H7 (cell line): ENCODE results near the gene GREB1. TPM values are rescaled to one million over a fixed set of nuclear protein-coding genes. Genes with fewer than 3 reads are reported as not detected.

Experiments used
- DNase-seq: peaks from one replicate; pipeline ENCODE4 v3.0.0; 2012
- H3K27me3 ChIP-seq: 2 replicates; pipeline ENCODE4 v1.6.0; 2011; ENCODE audit warnings: mild to moderate bottlenecking, low read length; ENCODE audit not compliant: control insufficient read depth, insufficient read depth
- H3K36me3 ChIP-seq: replicated peaks from 2 replicates; pipeline ENCODE4 v1.5.1; 2011; ENCODE audit warnings: low read length; ENCODE audit not compliant: control insufficient read depth, insufficient read depth
- H3K4me3 ChIP-seq: 2 replicates; pipeline ENCODE4 v1.5.1; 2011; ENCODE audit warnings: low read depth, mild to moderate bottlenecking, control low read depth, low read length, moderate library complexity; ENCODE audit not compliant: insufficient read depth
- total RNA-seq: library from RNA; depleted of rRNA; stranded (reverse); fragments of >200 nt; shearing (Covaris generic); gene quantifications from 2 replicates; pipeline ENCODE4 v1.2.3, GENCODE V29; 2014

The GREB1 gene
- total RNA-seq, 1 experiment from 2014 or later: 17.3 TPM

DNA sequence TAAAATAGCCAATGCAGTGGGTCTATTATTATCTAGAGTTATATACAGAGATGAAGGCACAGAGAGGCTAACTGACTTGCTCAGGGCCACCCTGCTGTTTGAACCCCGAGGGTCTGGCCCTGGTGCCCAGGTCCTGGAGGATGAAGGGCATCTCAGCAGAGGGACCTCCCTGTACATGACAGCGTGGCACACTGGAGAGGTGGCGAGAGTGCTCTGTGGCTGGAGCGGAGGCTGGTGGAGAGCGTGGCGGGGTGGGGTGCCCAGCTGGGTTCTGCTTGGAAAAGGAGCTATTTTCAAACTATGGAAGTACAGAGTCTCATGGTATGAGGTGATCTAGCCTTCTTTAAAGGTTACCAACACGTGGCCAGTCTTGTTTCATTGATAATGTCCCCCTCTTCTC, 35.8 kb downstream of the GREB1 start:
- no peaks in the 10 kb centered on the region for H3K27me3 ChIP-seq
- peak; percentile 13 for DNase-seq
- no peak overlapping the region for H3K4me3 ChIP-seq
- H3K36me3 ChIP-seq: no peaks in the 10 kb centered on the region

DNA sequence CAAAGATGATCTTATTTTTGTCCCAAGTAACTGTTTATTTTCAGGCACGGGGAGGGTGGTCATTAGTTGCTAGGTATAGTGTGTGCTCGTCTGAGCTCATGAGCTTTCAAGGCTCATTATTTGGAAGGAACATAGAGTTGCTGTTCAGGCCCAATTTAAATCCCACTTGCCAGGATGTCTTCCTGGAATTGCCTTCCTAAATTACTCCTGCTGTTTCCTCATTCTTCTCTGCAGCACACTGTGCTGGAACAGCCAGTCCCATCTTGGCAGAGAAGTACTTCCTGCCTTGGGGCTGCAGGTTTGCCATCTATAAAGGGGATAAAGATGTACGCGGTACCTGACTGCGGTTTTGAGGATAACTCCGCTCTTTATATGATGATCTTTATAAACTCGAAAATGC, 37.3 kb downstream of the GREB1 start:
- Histone ChIP-seq H3K36me3 (no peaks in the 10 kb centered on the region), H3K27me3 (no peaks in the 10 kb centered on the region)

DNA sequence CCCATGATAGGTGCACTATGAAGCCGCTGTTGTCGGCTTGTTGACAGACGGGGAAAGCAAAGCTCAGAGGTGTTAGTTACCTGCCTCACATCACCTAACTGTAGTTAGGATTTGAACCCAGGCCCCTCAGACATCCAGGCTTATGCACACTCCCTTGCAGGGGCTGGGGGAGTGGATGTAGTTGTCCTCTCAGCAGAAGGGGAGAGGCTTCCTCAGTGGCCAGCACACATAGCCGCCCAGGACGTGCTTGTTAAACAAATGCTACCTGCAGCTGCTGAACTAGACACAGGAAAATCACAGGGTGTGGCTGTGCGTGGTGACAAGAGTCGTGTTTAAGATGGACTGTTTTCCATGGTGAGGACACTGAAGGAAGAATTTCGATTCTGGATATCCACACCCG, 39.2 kb downstream of the GREB1 start:
- Histone ChIP-seq H3K27me3 (no peaks in the 10 kb centered on the region), H3K36me3 (no peaks in the 10 kb centered on the region), H3K4me3 (no peak overlapping the region)
- no peak for DNase-seq

More for the DNA sequence above, 37.3 kb downstream of the GREB1 start:
- H3K4me3 ChIP-seq: no peak overlapping the region
- no peak for DNase-seq

DNA sequence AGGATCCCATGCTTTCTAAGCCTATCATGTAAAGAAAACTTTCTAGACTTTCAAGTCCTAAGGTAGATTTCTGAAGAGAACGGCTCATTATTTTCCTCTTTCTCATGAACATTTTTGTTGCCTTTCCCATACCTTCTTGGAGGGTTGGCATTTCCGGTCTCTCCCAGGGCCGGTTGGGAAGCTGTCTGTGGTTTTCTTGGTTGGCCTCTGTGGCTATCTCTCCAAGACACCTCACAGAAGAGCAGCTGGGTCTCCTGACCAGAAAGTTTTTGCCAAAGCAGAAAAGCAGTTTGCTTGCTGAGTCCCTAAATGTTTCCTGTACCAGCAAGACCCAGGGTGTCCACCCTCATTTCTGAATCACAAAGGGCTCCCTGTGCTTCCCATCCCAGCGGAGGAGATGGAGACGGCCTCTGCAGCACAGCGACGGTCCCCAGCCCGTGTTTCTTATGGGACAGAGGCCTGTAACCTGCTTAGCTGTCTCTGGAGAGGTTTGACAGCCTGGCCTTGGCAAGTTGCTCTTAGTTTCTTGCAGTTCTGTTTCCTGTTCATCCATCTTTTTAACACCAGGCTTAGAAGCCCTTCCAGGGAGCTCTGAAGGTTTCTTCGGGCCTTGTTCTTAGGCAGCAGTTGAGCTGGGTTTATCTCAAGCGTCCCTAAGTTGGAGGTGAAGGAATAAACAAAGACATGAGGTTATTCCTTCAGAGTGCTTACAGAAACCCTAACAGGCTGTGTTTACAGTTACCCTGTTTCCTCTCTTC, 39.8 kb downstream of the GREB1 start:
- Histone ChIP-seq H3K27me3 (no peaks in the 10 kb centered on the region), H3K36me3 (no peaks in the 10 kb centered on the region), H3K4me3 (no peak overlapping the region)
- DNase-seq: peak; percentile 79

DNA sequence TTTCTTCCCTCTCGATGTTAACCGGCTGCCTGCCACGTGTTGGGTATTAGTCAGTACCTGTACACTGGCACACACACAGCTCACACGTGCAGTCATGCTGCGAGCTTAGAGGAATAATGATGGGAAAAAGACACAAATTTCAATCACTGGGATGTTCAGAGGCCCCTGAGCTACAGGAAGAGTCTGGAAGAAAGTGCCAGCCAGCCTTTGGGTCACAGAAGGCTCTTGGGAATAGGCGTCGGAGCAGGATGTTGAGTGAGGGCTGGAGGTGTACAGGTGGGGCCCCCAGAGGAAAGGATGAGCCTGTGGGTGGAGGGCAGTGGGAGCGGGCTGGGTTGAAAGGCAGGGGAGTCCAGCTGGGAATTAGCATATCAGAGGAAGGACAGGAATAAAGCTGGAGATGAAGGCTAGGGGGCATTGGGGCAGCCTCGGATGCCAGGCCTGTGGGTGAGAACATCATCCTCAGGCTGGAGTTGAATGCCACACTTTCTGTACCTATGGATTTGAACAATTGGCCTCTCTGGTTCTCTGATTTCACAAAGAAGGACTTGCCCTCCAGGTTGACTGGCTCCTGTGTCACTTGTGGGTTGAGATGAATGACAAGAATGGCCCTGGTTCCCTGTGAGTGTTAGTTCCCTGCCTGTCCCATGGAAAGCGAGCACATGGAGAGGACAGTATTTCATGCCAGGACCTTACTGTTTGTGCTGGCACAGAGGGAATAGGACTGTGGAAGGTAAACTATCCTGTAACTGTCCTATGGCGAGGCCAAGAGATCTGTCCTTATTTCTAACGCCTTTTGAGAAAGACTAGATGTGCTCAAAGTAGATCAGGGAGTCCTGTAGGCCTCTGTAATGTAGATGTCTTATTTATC, 40.6 kb downstream of the GREB1 start:
- Histone ChIP-seq H3K4me3 (no peak overlapping the region), H3K27me3 (no peaks in the 10 kb centered on the region), H3K36me3 (no peaks in the 10 kb centered on the region)

DNA sequence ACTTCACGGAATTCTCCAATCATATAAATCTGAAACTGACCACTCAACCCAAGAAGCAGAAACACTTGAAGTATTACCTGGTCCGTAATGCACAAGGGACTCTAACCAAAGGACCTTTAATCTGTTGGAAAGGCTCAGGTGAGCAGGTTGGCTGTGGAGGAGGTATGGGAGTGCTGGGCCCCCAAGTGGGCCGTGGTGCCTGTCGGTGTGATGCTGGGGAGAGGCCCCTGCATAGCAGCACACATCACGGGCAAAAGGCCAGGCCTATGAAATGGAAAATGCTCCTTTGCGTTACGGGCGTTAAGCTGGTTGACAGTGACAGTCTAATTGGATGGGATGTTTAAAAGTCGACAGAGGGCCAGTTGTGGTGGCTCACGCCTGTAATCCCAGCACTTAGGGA, 42.6 kb downstream of the GREB1 start:
- Histone ChIP-seq H3K4me3 (no peak overlapping the region), H3K36me3 (peaks cover 2% of the 10 kb centered on the region), H3K27me3 (no peaks in the 10 kb centered on the region)
- DNase-seq: peak; percentile 6

More for the DNA sequence above, 40.6 kb downstream of the GREB1 start:
- DNase-seq: no peak

DNA sequence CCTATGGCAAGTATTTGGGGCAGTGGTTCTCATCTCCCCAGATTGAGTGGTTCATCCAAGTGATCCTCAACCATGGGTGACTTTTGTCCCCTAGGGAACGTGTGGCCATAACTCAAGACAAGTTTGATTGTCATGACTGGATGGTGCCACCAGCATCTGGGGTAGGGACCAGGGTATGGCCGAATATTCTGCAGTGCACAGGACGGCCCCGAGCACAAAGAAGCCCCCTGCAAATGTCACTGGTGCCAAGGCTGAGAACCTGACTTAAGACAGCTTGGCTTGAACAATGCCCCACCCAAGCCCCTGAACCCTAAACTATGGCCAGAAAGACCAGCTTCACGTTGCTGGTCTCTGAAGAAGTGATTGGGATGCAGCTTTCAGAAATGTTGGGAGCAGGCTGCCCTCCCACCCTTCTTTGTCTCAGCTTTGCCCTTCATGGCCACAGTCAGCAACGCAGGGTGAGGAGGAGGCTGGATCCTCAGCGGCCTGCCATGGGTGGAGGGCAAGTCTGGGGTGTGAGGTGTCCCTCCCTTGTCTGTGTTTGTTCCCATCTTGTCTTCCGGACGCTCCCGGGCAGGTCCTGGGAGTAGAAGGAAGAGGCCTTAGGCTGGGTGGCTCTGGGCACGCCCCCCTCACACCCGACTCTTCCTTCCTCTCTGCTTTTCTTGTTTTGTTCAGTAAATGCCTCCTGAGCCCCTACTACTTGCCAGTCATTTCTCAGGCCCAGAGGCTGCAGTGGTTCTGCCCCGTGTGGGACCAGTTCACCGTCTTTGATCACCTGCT, 43.4 kb downstream of the GREB1 start:
- H3K27me3 ChIP-seq: no peaks in the 10 kb centered on the region
- peak; percentile 27 for DNase-seq
- peaks cover 2% of the 10 kb centered on the region for H3K36me3 ChIP-seq
- H3K4me3 ChIP-seq: no peak overlapping the region

DNA sequence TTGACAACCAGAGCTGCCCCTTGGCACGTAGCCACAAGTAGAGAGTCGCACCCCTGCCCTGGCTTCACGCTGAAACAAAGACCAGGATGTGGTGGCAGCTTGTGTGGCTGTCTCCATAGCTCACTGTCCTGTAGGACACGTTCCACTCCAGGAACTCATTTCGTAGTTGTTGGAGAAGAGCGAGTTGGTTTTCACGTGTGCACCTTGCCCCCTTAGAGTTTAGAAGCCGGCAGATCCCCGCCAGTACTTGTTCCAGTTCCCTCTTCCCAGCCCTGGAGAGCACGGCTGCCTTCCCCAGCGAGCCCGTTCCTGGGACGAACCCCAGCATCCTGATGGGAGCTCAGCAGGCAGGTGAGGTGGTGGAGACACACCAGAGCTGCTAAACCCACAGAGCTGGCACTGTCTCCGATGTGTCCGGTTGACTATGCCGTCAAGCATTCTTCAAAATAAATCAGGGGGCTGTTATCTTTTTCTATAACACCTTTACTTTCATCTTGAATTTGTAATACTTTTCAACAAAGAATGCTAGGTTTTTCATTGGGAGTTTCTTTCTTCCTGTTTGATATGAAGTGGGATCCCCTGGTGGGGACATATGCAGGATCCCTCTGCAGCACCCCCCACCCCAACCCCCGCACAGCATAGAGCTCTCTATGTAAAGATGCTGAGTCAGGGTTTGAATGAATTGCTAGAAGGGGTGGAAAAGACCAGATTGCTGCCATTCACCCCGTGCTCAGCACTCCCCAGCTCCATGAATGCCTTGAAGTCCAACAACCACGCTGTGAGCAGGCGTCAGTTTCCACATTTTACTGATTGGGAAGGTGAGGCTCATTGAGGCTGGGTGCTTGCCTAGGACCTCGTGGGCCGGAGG, 44.5 kb downstream of the GREB1 start:
- H3K27me3 ChIP-seq: no peaks in the 10 kb centered on the region
- peaks cover 2% of the 10 kb centered on the region for H3K36me3 ChIP-seq
- no peak overlapping the region for H3K4me3 ChIP-seq
- no peak for DNase-seq

DNA sequence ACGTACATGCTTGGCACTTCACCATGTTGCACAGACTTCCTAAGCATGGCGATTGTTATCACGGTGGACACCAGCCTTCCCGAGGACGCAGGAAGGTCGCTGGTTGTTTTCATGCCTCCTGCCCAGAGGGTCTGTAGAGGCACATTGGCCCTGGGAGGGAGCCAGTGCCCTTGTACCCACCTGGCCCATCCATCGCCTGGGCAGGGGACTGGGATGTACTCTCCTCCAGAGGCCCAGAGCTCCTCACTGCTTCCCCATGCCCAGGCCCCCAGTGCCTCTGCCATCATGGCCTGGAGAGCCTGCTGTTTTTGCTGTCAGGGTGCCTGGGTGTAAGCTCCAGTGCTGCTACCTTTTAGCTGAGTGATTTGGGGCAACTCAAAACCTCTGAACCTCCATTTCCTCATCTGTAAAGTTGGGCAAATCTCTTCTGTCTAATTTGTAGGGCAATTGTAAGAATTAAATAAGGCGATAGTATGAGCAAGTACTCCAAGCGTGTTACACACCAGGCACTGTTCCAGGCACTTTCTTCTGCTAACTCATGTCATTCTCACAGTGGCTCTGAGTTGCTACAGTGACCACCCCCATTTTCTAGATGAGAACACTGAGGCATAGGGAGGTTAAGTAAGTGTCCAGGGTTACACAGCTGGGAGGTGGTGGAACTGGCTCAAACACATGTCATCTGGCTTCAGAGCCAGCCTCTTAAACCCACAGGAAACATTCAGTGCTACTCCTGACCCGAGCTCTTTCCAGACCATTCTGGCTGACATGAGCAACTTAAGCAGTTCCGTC, 45.3 kb downstream of the GREB1 start:
- peaks cover 2% of the 10 kb centered on the region for H3K36me3 ChIP-seq
- no peak overlapping the region for H3K4me3 ChIP-seq
- no peak for DNase-seq
- H3K27me3 ChIP-seq: no peaks in the 10 kb centered on the region

DNA sequence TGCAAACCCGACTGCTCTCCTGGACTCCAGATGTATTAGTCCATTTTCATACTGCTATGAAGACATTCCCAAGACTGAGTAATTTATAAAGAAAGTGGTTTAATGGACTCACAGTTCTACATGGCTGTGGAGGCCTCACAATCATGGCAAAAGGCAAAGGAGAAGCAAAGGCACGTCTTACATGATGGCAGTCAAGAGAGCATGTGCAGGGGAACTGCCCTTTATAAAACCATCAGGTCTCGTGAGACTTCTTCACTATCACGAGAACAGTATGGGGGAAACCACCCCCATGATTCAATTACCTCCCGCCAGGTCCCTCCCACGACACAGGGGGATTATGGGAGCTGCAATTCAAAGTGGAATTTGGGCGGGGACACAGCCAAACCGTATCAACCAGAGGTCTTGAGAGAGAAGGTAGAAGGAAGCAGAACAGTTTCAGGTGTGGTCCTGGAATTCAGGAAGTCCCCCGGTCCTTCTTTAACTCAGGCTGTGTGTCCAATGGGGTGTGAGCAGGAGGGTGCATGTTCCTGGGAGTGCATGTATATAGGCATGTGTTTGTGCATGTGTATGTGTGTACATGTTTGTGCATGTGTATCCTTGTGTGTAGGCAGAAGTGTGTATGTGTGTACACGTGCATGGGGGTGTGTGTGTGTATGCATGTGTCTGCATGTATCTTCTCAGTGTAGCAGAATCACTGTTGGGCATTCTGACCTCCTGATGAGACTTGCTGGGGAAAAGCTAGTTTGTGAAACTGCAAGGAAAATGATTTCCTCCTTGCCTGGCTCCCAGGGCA, 46.2 kb downstream of the GREB1 start:
- no peak overlapping the region for H3K4me3 ChIP-seq
- no peak for DNase-seq
- no peaks in the 10 kb centered on the region for H3K27me3 ChIP-seq
- peaks cover 2% of the 10 kb centered on the region for H3K36me3 ChIP-seq

DNA sequence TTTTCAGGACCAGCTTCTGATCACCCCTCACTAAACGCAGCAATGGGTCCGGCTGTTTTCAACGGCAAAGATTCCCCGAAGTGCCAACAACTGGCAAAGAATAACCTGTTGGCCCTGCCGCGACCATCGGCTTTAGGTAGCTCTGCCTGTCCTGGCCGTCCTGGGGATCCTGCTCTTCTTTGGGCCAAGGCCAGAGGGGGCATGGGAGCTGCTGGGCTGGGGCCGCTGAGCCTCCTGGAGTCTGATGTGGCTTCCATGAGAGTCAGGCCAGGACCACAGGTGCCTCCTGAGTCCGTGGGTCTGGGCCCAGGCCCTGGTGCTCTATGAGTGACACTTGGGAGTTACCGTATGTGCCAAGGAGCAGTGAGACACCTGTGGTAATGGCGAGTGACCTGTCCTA, 46.9 kb downstream of the GREB1 start:
- Histone ChIP-seq H3K36me3 (peaks cover 2% of the 10 kb centered on the region), H3K4me3 (no peak overlapping the region), H3K27me3 (no peaks in the 10 kb centered on the region)
- DNase-seq: no peak

DNA sequence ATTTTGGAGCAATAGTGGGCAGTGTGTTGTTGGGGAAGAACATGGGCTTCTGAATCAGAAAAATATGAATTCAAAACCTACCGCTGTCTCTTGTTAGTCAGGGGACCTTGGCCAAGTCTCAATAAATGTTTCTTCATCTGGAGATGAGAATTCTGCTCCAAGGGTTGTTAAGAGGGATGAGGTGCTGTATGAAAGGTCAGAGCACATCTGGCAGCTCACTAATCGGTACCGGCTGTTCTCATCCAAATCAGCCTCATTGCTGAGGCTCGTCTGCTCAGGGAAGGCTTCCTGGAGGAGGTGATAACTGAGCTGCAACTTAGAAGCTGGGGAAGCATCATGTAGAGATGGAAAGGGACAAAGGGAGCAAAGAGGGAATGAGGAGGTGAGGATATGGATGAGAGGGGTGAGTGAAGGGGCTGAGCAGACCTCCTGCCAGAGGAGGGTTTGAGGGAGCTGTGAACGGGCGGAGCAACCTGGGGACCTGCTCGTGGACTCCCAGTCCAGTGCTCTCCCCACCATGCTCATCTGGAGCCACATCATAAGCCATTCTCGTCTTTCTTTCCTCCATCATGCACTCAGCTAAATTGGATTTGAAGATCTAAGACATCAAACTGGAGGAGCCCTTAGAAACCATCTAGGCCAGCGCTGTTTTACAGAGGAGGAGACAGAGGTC, 47.4 kb downstream of the GREB1 start:
- Histone ChIP-seq H3K36me3 (peaks cover 4% of the 10 kb centered on the region), H3K27me3 (no peaks in the 10 kb centered on the region)

More for the DNA sequence above, 47.4 kb downstream of the GREB1 start:
- H3K4me3 ChIP-seq: no peak overlapping the region
- DNase-seq: no peak
